OCI-LY1 (cell line): ENCODE data around the gene UBR3.

Experiments used
- H2AFZ ChIP-seq: fragments of 200-600 bp; sonication (generic), shearing (Covaris generic); 2 replicates; pipeline ENCODE4 v1.6.0; 2014; ENCODE audit warnings: antibody characterized with exemption, mild to moderate bottlenecking, low read length
- H3F3A ChIP-seq: fragments of 200-600 bp; sonication (generic), shearing (Covaris generic); 2 replicates; pipeline ENCODE4 v1.6.0; 2014; ENCODE audit warnings: mild to moderate bottlenecking, antibody characterized with exemption, low read length, moderate library complexity; ENCODE audit not compliant: insufficient read depth
- H3K27ac ChIP-seq: fragments of 200-600 bp; sonication (generic); 2 replicates; pipeline ENCODE4 v1.5.1; 2014; ENCODE audit warnings: low read length, mixed run types, mild to moderate bottlenecking, low read depth; ENCODE audit not compliant: poor library complexity, severe bottlenecking
- H3K27me3 ChIP-seq: fragments of 200-600 bp; sonication (generic); 2 replicates; pipeline ENCODE4 v1.6.0; 2014; ENCODE audit warnings: antibody characterized with exemption, mild to moderate bottlenecking, low read length, moderate library complexity; ENCODE audit not compliant: insufficient read depth
- H3K36me3 ChIP-seq: fragments of 200-600 bp; sonication (generic); 2 replicates; pipeline ENCODE4 v1.6.1; 2014; ENCODE audit warnings: mild to moderate bottlenecking, antibody characterized with exemption, low read length, moderate library complexity, mixed read lengths; ENCODE audit not compliant: insufficient read depth
- H3K4me1 ChIP-seq: fragments of 200-600 bp; sonication (generic); 2 replicates; pipeline ENCODE4 v1.5.1; 2014; ENCODE audit warnings: mild to moderate bottlenecking, low read length, moderate library complexity; ENCODE audit not compliant: insufficient read depth, severe bottlenecking
- H3K4me2 ChIP-seq: fragments of 200-600 bp; sonication (generic), shearing (Covaris generic); 2 replicates; pipeline ENCODE4 v1.6.1; 2014; ENCODE audit warnings: low read length
- H3K4me3 ChIP-seq: fragments of 200-600 bp; sonication (generic); 2 replicates; pipeline ENCODE4 v1.5.1; 2014; ENCODE audit warnings: low read length, low read depth, mild to moderate bottlenecking, mixed read lengths; ENCODE audit not compliant: poor library complexity, severe bottlenecking
- H3K79me2 ChIP-seq: fragments of 200-600 bp; shearing (Covaris generic); 2 replicates; pipeline ENCODE4 v1.6.1; 2016; ENCODE audit warnings: mixed run types, low read length, mixed read lengths; ENCODE audit not compliant: insufficient read depth
- H3K9ac ChIP-seq: fragments of 200-600 bp; sonication (generic), shearing (Covaris generic); 2 replicates; pipeline ENCODE4 v1.6.1; 2014; ENCODE audit warnings: mild to moderate bottlenecking, low read length, mixed read lengths
- H3K9me2 ChIP-seq: fragments of 200-600 bp; sonication (generic), shearing (Covaris generic); 2 replicates; pipeline ENCODE4 v1.6.1; 2014; ENCODE audit warnings: low read depth, mild to moderate bottlenecking, low read length, mixed read lengths
- H3K9me3 ChIP-seq: fragments of 200-600 bp; shearing (Covaris generic); 2 replicates; pipeline ENCODE4 v1.6.1; 2014; ENCODE audit warnings: low read length, mixed read lengths
- H4K20me1 ChIP-seq: fragments of 200-600 bp; sonication (generic), shearing (Covaris generic); 2 replicates; pipeline ENCODE4 v1.6.0; 2016; ENCODE audit warnings: mild to moderate bottlenecking, low read length; ENCODE audit not compliant: insufficient read depth
- CTCF ChIP-seq: fragments of 200-600 bp; sonication (generic), shearing (Covaris generic); IDR thresholded peaks from 2 replicates; pipeline ENCODE4 v1.5.1; 2017; ENCODE audit warnings: mild to moderate bottlenecking, antibody characterized with exemption, low read length, moderate library complexity, mixed read lengths
- EZH2 ChIP-seq: fragments of 200-600 bp; sonication (generic), shearing (Covaris generic); IDR thresholded peaks from 2 replicates; pipeline ENCODE4 v1.8.0; 2017; ENCODE audit warnings: borderline replicate concordance, mixed run types, mild to moderate bottlenecking, antibody characterized with exemption, low read length, moderate library complexity, mixed read lengths

The UBR3 gene

GRCh38 chr2:169782513-169782912, 44.7 kb upstream of the UBR3 start:
- no peak for TF ChIP-seq EZH2
- no peak for TF ChIP-seq CTCF
- H3K9me2 ChIP-seq, result no peaks in the 10 kb centered on the region
- no peaks in the 10 kb centered on the region for H3K27me3 ChIP-seq
- H3K9ac ChIP-seq, result no peak overlapping the region
- H4K20me1 ChIP-seq, result no peaks in the 10 kb centered on the region
- H3F3A ChIP-seq, result no peaks in the 10 kb centered on the region
- H3K4me1 ChIP-seq, result no peaks in the 10 kb centered on the region
- no peak overlapping the region for H3K4me3 ChIP-seq
- no peak overlapping the region for H2AFZ ChIP-seq
- H3K9me3 ChIP-seq, result no peaks in the 10 kb centered on the region
- H3K79me2 ChIP-seq, result no peaks in the 10 kb centered on the region
- H3K36me3 ChIP-seq, result no peaks in the 10 kb centered on the region
- H3K27ac ChIP-seq, result no peak overlapping the region
- H3K4me2 ChIP-seq, result no peak overlapping the region

- H3K79me2 ChIP-seq, result no peaks in the 10 kb centered on the region
- no peak overlapping the region for H3K4me2 ChIP-seq
- H3K36me3 ChIP-seq, result no peaks in the 10 kb centered on the region
- no peak overlapping the region for H3K9ac ChIP-seq
- no peak overlapping the region for H3K4me3 ChIP-seq
- no peak overlapping the region for H3K27ac ChIP-seq
- H3F3A ChIP-seq, result no peaks in the 10 kb centered on the region
- no peak overlapping the region for H2AFZ ChIP-seq
- H3K27me3 ChIP-seq, result no peaks in the 10 kb centered on the region
- H4K20me1 ChIP-seq, result no peaks in the 10 kb centered on the region
- no peaks in the 10 kb centered on the region for H3K9me3 ChIP-seq
- TF ChIP-seq EZH2 (no peak), CTCF (no peak)
- H3K4me1 ChIP-seq, result peaks cover 10% of the 10 kb centered on the region
- H3K9me2 ChIP-seq, result no peaks in the 10 kb centered on the region
These were observed 36.7 kb upstream of the UBR3 start for GRCh38 chr2:169790581-169790980.

GRCh38 chr2:169795181-169795580, 32.1 kb upstream of the UBR3 start:
- no peaks in the 10 kb centered on the region for H3K36me3 ChIP-seq
- TF ChIP-seq CTCF (no peak), EZH2 (no peak)

More at GRCh38 chr2:169795181-169795580, 32.1 kb upstream of the UBR3 start:
- Histone ChIP-seq H3K27me3 (no peaks in the 10 kb centered on the region), H2AFZ (no peak overlapping the region), H3K27ac (no peak overlapping the region), H3F3A (no peaks in the 10 kb centered on the region), H3K4me1 (peaks cover 11% of the 10 kb centered on the region), H3K79me2 (peaks cover 10% of the 10 kb centered on the region), H4K20me1 (no peaks in the 10 kb centered on the region), H3K4me2 (no peak overlapping the region), H3K9ac (no peak overlapping the region), H3K9me2 (no peaks in the 10 kb centered on the region), H3K4me3 (no peak overlapping the region), H3K9me3 (no peaks in the 10 kb centered on the region)
